ENCODE measurements around the gene NOTCH2.

DNA sequence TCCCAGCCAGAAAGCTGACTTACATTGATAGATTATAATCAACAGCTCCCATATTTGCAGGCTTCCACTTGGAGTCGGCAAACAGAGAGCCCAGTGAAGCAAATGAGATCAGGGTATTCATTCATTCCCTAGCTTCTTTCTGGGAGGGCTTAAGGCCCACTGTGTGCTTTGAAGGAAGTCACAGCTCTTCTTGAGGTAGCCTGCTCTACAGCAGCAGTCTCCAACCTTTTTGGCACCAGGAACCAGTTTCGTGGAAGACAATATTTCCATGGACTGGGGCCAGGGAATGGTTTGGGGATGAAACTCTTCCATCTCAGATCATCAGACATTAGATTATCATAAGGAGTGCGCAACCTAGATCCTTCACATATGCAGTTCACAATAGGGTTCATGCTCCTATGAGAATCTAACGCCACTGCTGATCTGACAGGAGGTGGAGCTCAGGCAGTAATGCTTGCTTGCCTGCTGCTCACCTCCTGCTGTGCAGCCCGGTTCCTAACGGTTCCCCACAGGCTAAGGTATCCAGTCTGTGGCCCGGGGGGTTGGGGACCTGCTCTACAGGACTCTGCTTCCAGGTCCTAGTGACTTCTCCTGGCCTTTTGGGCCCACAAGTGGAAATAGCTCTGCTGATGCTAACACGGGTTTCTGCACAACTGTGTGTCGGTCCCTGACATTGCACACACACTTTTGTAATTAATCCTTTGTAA, 159.4 kb downstream of the NOTCH2 start:
- TF ChIP-seq, protein P1, sequence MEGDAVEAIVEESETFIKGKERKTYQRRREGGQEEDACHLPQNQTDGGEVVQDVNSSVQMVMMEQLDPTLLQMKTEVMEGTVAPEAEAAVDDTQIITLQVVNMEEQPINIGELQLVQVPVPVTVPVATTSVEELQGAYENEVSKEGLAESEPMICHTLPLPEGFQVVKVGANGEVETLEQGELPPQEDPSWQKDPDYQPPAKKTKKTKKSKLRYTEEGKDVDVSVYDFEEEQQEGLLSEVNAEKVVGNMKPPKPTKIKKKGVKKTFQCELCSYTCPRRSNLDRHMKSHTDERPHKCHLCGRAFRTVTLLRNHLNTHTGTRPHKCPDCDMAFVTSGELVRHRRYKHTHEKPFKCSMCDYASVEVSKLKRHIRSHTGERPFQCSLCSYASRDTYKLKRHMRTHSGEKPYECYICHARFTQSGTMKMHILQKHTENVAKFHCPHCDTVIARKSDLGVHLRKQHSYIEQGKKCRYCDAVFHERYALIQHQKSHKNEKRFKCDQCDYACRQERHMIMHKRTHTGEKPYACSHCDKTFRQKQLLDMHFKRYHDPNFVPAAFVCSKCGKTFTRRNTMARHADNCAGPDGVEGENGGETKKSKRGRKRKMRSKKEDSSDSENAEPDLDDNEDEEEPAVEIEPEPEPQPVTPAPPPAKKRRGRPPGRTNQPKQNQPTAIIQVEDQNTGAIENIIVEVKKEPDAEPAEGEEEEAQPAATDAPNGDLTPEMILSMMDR (IDR thresholded peaks at IDR 0.05 in 4 of 5, conservative IDR thresholded peaks at IDR 0.05 in 1 of 5): no peak
- TF ChIP-seq POLR2A (IDR thresholded peaks at IDR 0.05): no peak

Measured in gastrocnemius medialis (tissue), 4 donors.